Mesendoderm (in vitro differentiated cells): Measurements from ENCODE around the gene SWI5.

ENCODE experiments used
- DNase-seq: peaks from one replicate; pipeline ENCODE4 v3.0.0; 2013
- H2AK5ac ChIP-seq: 2 replicates; pipeline ENCODE4 v1.6.1; 2013; ENCODE audit warnings: low read length, inconsistent platforms
- H2BK120ac ChIP-seq: 2 replicates; pipeline ENCODE4 v1.6.1; 2013; ENCODE audit warnings: low read depth, mild to moderate bottlenecking, low read length, moderate library complexity, mixed read lengths
- H2BK15ac ChIP-seq: replicated peaks from 2 replicates; pipeline ENCODE4 v1.6.1; 2013; ENCODE audit warnings: low read depth, mild to moderate bottlenecking, moderate library complexity
- H2BK5ac ChIP-seq: 2 replicates; pipeline ENCODE4 v1.6.1; 2013; ENCODE audit warnings: low read length, inconsistent platforms
- H3K18ac ChIP-seq: 2 replicates; pipeline ENCODE4 v1.6.1; 2013; ENCODE audit warnings: mild to moderate bottlenecking, low read length, mixed read lengths
- H3K23ac ChIP-seq: one replicate; pipeline ENCODE4 v1.6.1; 2013; ENCODE audit warnings: low read length
- H3K27ac ChIP-seq: 2 replicates; pipeline ENCODE4 v1.5.1; 2013; ENCODE audit warnings: low read depth, mild to moderate bottlenecking, inconsistent platforms, low read length, moderate library complexity
- H3K27me3 ChIP-seq: 2 replicates; pipeline ENCODE4 v1.6.1; 2013; ENCODE audit warnings: low read length, control low read depth, mild to moderate bottlenecking, inconsistent platforms; ENCODE audit not compliant: insufficient read depth, poor library complexity
- H3K36me3 ChIP-seq: 2 replicates; pipeline ENCODE4 v1.6.1; 2013; ENCODE audit warnings: low read length, inconsistent platforms; ENCODE audit not compliant: control insufficient read depth, insufficient read depth
- H3K4ac ChIP-seq: one replicate; pipeline ENCODE4 v1.6.1; 2013; ENCODE audit warnings: low read depth, mild to moderate bottlenecking, low read length, moderate library complexity
- H3K4me1 ChIP-seq: 2 replicates; pipeline ENCODE4 v1.6.1; 2013; ENCODE audit warnings: low read depth, low read length, inconsistent platforms; ENCODE audit not compliant: control insufficient read depth
- H3K4me2 ChIP-seq: 2 replicates; pipeline ENCODE4 v1.6.1; 2013; ENCODE audit warnings: low read length
- H3K4me3 ChIP-seq: 2 replicates; pipeline ENCODE4 v1.5.1; 2013; ENCODE audit warnings: mild to moderate bottlenecking, low read length
- H3K56ac ChIP-seq: one replicate; pipeline ENCODE4 v1.6.1; 2013; ENCODE audit warnings: low read length
- H3K79me1 ChIP-seq: 2 replicates; pipeline ENCODE4 v1.6.1; 2013; ENCODE audit warnings: low read length, inconsistent platforms
- H3K79me2 ChIP-seq: 2 replicates; pipeline ENCODE4 v1.6.1; 2013; ENCODE audit warnings: mild to moderate bottlenecking, low read length; ENCODE audit not compliant: control insufficient read depth, insufficient read depth
- H3K9ac ChIP-seq: 2 replicates; pipeline ENCODE4 v1.6.1; 2013; ENCODE audit warnings: low read length, inconsistent platforms
- H4K5ac ChIP-seq: one replicate; pipeline ENCODE4 v1.6.1; 2013; ENCODE audit warnings: low read length
- H4K8ac ChIP-seq: one replicate; pipeline ENCODE4 v1.6.1; 2013; ENCODE audit warnings: low read depth, mild to moderate bottlenecking, control low read depth, low read length, moderate library complexity
- WGBS: extraction: QIAGEN DNeasy Blood & Tissue Kit; methylation state at CpG from one replicate; pipeline ENCODE4 v1.1.7; 2013; ENCODE audit warnings: low lambda C conversion rate, missing lambda C conversion rate; ENCODE audit not compliant: insufficient coverage; ENCODE audit errors: extremely low coverage; 5-methylcytosine and 5-hydroxymethylcytosine counted together

SWI5 gene

GRCh38 chr9:128310461-128310860, 34.4 kb downstream of the SWI5 start:
- H3K27me3 ChIP-seq, result no peaks in the 10 kb centered on the region
- no CpG with 5 or more reads among the region's 10 CpGs for WGBS
- no peak overlapping the region for H4K5ac ChIP-seq
- no peak overlapping the region for H3K9ac ChIP-seq
- no peaks in the 10 kb centered on the region for H3K4me1 ChIP-seq
- H3K36me3 ChIP-seq, result peaks cover 4% of the 10 kb centered on the region
- H3K79me1 ChIP-seq, result no peaks in the 10 kb centered on the region
- H2AK5ac ChIP-seq, result no peak overlapping the region
- no peak overlapping the region for H3K56ac ChIP-seq
- H2BK120ac ChIP-seq, result no peak overlapping the region
- no peak overlapping the region for H3K18ac ChIP-seq
- no peak overlapping the region for H4K8ac ChIP-seq
- no peak overlapping the region for H3K4me2 ChIP-seq
- H3K4ac ChIP-seq, result no peak overlapping the region
- no peak overlapping the region for H3K27ac ChIP-seq
- H3K79me2 ChIP-seq, result no peaks in the 10 kb centered on the region
- no peak for DNase-seq
- no peak overlapping the region for H2BK15ac ChIP-seq
- H3K4me3 ChIP-seq, result no peak overlapping the region
- H2BK5ac ChIP-seq, result no peak overlapping the region
- no peak overlapping the region for H3K23ac ChIP-seq

- no peak overlapping the region for H3K9ac ChIP-seq
- no peak overlapping the region for H4K8ac ChIP-seq
- no peak overlapping the region for H4K5ac ChIP-seq
- H3K4ac ChIP-seq, result no peak overlapping the region
- no peaks in the 10 kb centered on the region for H3K27me3 ChIP-seq
- peaks cover 3% of the 10 kb centered on the region for H3K36me3 ChIP-seq
- no peak overlapping the region for H3K4me3 ChIP-seq
- no peak overlapping the region for H3K4me2 ChIP-seq
- H2AK5ac ChIP-seq, result no peak overlapping the region
- DNase-seq, result no peak
- H3K79me1 ChIP-seq, result no peaks in the 10 kb centered on the region
- H2BK120ac ChIP-seq, result no peak overlapping the region
- H2BK5ac ChIP-seq, result no peak overlapping the region
- no peak overlapping the region for H2BK15ac ChIP-seq
- H3K79me2 ChIP-seq, result no peaks in the 10 kb centered on the region
- no peak overlapping the region for H3K23ac ChIP-seq
- WGBS, result no CpG with 5 or more reads among the region's 4 CpGs
- no peaks in the 10 kb centered on the region for H3K4me1 ChIP-seq
- H3K56ac ChIP-seq, result no peak overlapping the region
- H3K27ac ChIP-seq, result no peak overlapping the region
- H3K18ac ChIP-seq, result no peak overlapping the region
Observed at GRCh38 chr9:128314697-128315096, 38.6 kb downstream of the SWI5 start.

GRCh38 chr9:128316421-128316820, 40.3 kb downstream of the SWI5 start:
- Histone ChIP-seq H2AK5ac (no peak overlapping the region), H3K4me1 (peaks cover 2% of the 10 kb centered on the region), H3K9ac (no peak overlapping the region), H3K56ac (no peak overlapping the region), H3K79me1 (peaks cover 2% of the 10 kb centered on the region), H3K79me2 (peaks cover 2% of the 10 kb centered on the region), H2BK15ac (no peak overlapping the region), H3K23ac (no peak overlapping the region), H3K36me3 (peaks cover 2% of the 10 kb centered on the region), H3K27me3 (no peaks in the 10 kb centered on the region), H3K18ac (no peak overlapping the region), H4K5ac (no peak overlapping the region), H3K4ac (no peak overlapping the region), H3K4me2 (no peak overlapping the region), H2BK120ac (no peak overlapping the region), H3K27ac (no peak overlapping the region), H2BK5ac (no peak overlapping the region), H3K4me3 (no peak overlapping the region), H4K8ac (no peak overlapping the region)
- WGBS, result no CpG with 5 or more reads among the region's 9 CpGs
- DNase-seq, result no peak

- Histone ChIP-seq H3K4me3 (no peak overlapping the region), H3K4ac (no peak overlapping the region), H3K18ac (no peak overlapping the region), H4K5ac (no peak overlapping the region), H2BK15ac (no peak overlapping the region), H2AK5ac (no peak overlapping the region), H3K79me1 (peaks cover 6% of the 10 kb centered on the region), H3K9ac (no peak overlapping the region), H3K79me2 (peaks cover 7% of the 10 kb centered on the region), H3K56ac (no peak overlapping the region), H3K4me1 (peaks cover 3% of the 10 kb centered on the region), H3K36me3 (peaks cover 2% of the 10 kb centered on the region), H2BK5ac (no peak overlapping the region), H3K27me3 (no peaks in the 10 kb centered on the region), H3K27ac (no peak overlapping the region), H2BK120ac (no peak overlapping the region), H3K23ac (no peak overlapping the region), H4K8ac (no peak overlapping the region), H3K4me2 (no peak overlapping the region)
- DNase-seq, result no peak
- WGBS, result no CpG with 5 or more reads among the region's 2 CpGs
Observed at GRCh38 chr9:128317629-128318028, 41.6 kb downstream of the SWI5 start.

- Histone ChIP-seq H3K18ac (no peak overlapping the region), H3K36me3 (peaks cover 8% of the 10 kb centered on the region), H3K4me2 (peak overlapping the region; percentile 99), H4K8ac (no peak overlapping the region), H3K23ac (no peak overlapping the region), H4K5ac (peak overlapping the region; percentile 21), H2BK120ac (no peak overlapping the region), H3K9ac (peak overlapping the region; percentile 97), H2BK5ac (no peak overlapping the region), H3K27ac (no peak overlapping the region), H3K4me1 (peaks cover 3% of the 10 kb centered on the region), H2BK15ac (no peak overlapping the region), H2AK5ac (no peak overlapping the region), H3K56ac (peak overlapping the region; percentile 69), H3K4ac (no peak overlapping the region), H3K79me1 (peaks cover 10% of the 10 kb centered on the region), H3K27me3 (no peaks in the 10 kb centered on the region), H3K79me2 (peaks cover 15% of the 10 kb centered on the region), H3K4me3 (no peak overlapping the region)
- WGBS, result no CpG with 5 or more reads among the region's 7 CpGs
- DNase-seq, result no peak
Observed at GRCh38 chr9:128321343-128321742, 45.3 kb downstream of the SWI5 start.

GRCh38 chr9:128321879-128322403, 45.9 kb downstream of the SWI5 start:
- Histone ChIP-seq H3K23ac (no peak overlapping the region), H3K27ac (no peak overlapping the region), H3K79me2 (peaks cover 15% of the 10 kb centered on the region), H3K4me1 (peaks cover 3% of the 10 kb centered on the region), H3K18ac (peak overlapping the region; percentile 15), H3K56ac (peak overlapping the region; percentile 99), H3K9ac (peak overlapping the region; percentile 97), H3K79me1 (peaks cover 10% of the 10 kb centered on the region), H2BK120ac (no peak overlapping the region), H3K4ac (no peak overlapping the region), H2BK15ac (no peak overlapping the region), H3K27me3 (no peaks in the 10 kb centered on the region), H4K8ac (no peak overlapping the region), H2BK5ac (no peak overlapping the region), H3K4me3 (peak overlapping the region; percentile 94), H2AK5ac (peak overlapping the region; percentile 55), H3K36me3 (peaks cover 8% of the 10 kb centered on the region), H3K4me2 (peak overlapping the region; percentile 99), H4K5ac (peak overlapping the region; percentile 26)
- no CpG with 5 or more reads among the region's 21 CpGs for WGBS
- no peak for DNase-seq
